Measurements from ENCODE around the gene KRTAP2-1. TPM values are rescaled to one million over a fixed set of nuclear protein-coding genes. Genes with fewer than 3 reads are reported as not detected.
"Not testable (repeated sequence)": the region's sequence is repeated elsewhere in the genome, so short reads cannot be mapped to it uniquely, and the experiment has no call there.

Gene KRTAP2-1
- total and polyA plus RNA-seq, 7 donors, result not detected

DNA sequence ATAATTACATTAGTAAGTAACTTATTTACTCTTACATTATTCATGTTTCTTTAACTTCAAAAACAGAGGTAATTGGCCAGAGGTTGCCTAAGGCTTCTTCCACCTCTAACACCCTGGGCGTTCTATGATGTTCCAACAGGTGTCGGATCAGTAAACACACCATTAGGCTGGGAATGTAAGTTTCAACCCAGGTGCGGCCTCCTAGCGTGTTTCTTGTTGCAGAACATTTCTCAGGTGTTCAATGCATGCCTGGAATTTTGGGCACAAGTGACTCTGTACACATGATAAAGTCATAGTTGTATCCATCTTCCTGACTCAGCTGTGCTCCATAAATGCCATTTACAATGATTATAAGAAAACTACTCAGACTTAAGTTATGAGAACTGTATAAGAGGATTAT lies 6.9 kb upstream of the KRTAP2-1 start:
- Histone ChIP-seq H3K4me1 (no peaks in the 10 kb centered on the region), H3K4me3 (no peak overlapping the region), H3K36me3 (ENCODE audit: insufficient read depth in 1 of 2, low read depth in 1 of 2) (no peaks in the 10 kb centered on the region), H3K27ac (no peak overlapping the region), H3K27me3 (ENCODE audit: insufficient read depth in 3 of 3, low read length in 2 of 3) (peaks cover 0 to 39% (median 0%) of the 10 kb centered on the region in 3 donors), H3K9me3 (peaks cover 9% of the 10 kb centered on the region)
- no peak for DNase-seq
- intact Hi-C loops (cut with DNase I), result no loop called here
- WGBS, 3 donors, result 86 to 96% (median 92%) methylated on average over 4 of the region's 4 CpGs
- no peak for ATAC-seq
- no peak for TF ChIP-seq CTCF (IDR thresholded peaks at IDR 0.05)

DNA sequence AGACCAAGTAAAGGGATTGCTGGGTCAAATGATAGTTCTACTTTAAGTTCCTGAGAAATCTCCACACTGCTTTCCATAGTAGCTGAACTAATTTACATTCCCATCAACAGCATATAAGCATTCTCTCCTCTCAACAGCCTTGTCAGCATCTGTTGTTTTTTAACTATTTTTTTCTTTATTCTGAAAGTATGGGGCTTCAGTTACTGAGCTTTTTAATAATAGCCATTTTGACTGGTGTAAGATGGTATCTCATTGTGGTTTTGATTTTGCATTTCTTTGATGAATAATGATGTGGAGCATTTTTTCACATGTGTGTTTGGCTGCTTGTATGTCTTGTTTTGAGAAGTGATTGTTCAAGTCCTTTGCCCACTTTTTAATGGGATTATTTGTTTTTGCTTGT lies 5.5 kb upstream of the KRTAP2-1 start:
- peaks cover 7% of the 10 kb centered on the region for H3K9me3 ChIP-seq
- no peak for TF ChIP-seq CTCF (IDR thresholded peaks at IDR 0.05)
- intact Hi-C loops (cut with DNase I), result no loop called here
- H3K4me1 ChIP-seq, result no peaks in the 10 kb centered on the region
- H3K36me3 ChIP-seq (ENCODE audit: insufficient read depth in 1 of 2, low read depth in 1 of 2), result no peaks in the 10 kb centered on the region
- ATAC-seq (no peak), DNase-seq (no peak)
- peaks cover 0 to 26% (median 1%) of the 10 kb centered on the region in 3 donors for H3K27me3 ChIP-seq (ENCODE audit: insufficient read depth in 3 of 3, low read length in 2 of 3)
- no peak overlapping the region for H3K4me3 ChIP-seq
- H3K27ac ChIP-seq, result no peak overlapping the region

GRCh38 chr17:41049110-41049509 lies 2.0 kb upstream of the KRTAP2-1 start:
- peaks cover 0 to 13% (median 2%) of the 10 kb centered on the region in 3 donors for H3K27me3 ChIP-seq (ENCODE audit: insufficient read depth in 3 of 3, low read length in 2 of 3)

GRCh38 chr17:41048441-41048840 lies 1.3 kb upstream of the KRTAP2-1 start:
- peaks cover 4% of the 10 kb centered on the region for H3K9me3 ChIP-seq
- H3K27me3 ChIP-seq (ENCODE audit: insufficient read depth in 3 of 3, low read length in 2 of 3), result peaks cover 0 to 10% (median 2%) of the 10 kb centered on the region in 3 donors
- WGBS, 3 donors, result 50 to 60% (median 58%) methylated on average over 7 of the region's 7 CpGs
- no peaks in the 10 kb centered on the region for H3K4me1 ChIP-seq
- ATAC-seq, result no peak
- intact Hi-C loops (cut with DNase I), result no loop called here
- DNase-seq, result no peak
- H3K36me3 ChIP-seq (ENCODE audit: insufficient read depth in 1 of 2, low read depth in 1 of 2), result no peaks in the 10 kb centered on the region
- no peak overlapping the region for H3K4me3 ChIP-seq
- TF ChIP-seq CTCF (IDR thresholded peaks at IDR 0.05), result no peak
- H3K27ac ChIP-seq, result no peak overlapping the region

More at GRCh38 chr17:41049110-41049509, 2.0 kb upstream of the KRTAP2-1 start:
- intact Hi-C loops (cut with DNase I), result no loop called here
- no peak for DNase-seq
- no peak overlapping the region for H3K4me3 ChIP-seq
- H3K36me3 ChIP-seq (ENCODE audit: insufficient read depth in 1 of 2, low read depth in 1 of 2), result no peaks in the 10 kb centered on the region
- whole genome bisulfite sequencing, 3 donors, result 15 to 52% (median 29%) methylated on average over 2 of the region's 2 CpGs
- ATAC-seq, result no peak
- H3K4me1 ChIP-seq, result no peaks in the 10 kb centered on the region
- no peak overlapping the region for H3K27ac ChIP-seq
- no peak for TF ChIP-seq CTCF (IDR thresholded peaks at IDR 0.05)
- H3K9me3 ChIP-seq, result peaks cover 5% of the 10 kb centered on the region

- peaks cover 2 to 7% (median 2%) of the 10 kb centered on the region in 3 donors for H3K27me3 ChIP-seq (ENCODE audit: insufficient read depth in 3 of 3, low read length in 2 of 3)
- no peak overlapping the region for H3K27ac ChIP-seq
- H3K36me3 ChIP-seq (ENCODE audit: insufficient read depth in 1 of 2, low read depth in 1 of 2), result no peaks in the 10 kb centered on the region
- 95 to 100% (median 99%) methylated on average over 1 of the region's 1 CpG for WGBS, 3 donors
- H3K4me1 ChIP-seq, result no peaks in the 10 kb centered on the region
- TF ChIP-seq CTCF (IDR thresholded peaks at IDR 0.05), result no peak
- no peak overlapping the region for H3K4me3 ChIP-seq
- DNase-seq (no peak), ATAC-seq (no peak)
- intact Hi-C loops (cut with DNase I), result no loop called here
- H3K9me3 ChIP-seq, result no peaks in the 10 kb centered on the region
Measured at GRCh38 chr17:41042953-41043352, 4.2 kb downstream of the KRTAP2-1 start.

GRCh38 chr17:41040783-41041571 lies 6.1 kb downstream of the KRTAP2-1 start, which contains the start of gene KRTAP1-1:
Gene KRTAP1-1 (minus strand): TSS chr17:41041450. CDS start chr17:41041397, 53 bp downstream.
- 36 to 55% (median 41%) methylated on average over 11 to 14 of the region's 14 CpGs for WGBS, 3 donors
- H3K27me3 ChIP-seq (ENCODE audit: insufficient read depth in 3 of 3, low read length in 2 of 3); DNase-seq; H3K9me3 ChIP-seq; H3K27ac ChIP-seq; intact Hi-C loops (cut with DNase I); ATAC-seq; H3K4me1 ChIP-seq; H3K4me3 ChIP-seq; H3K36me3 ChIP-seq (ENCODE audit: insufficient read depth in 1 of 2, low read depth in 1 of 2): not testable (repeated sequence)

Data from psoas muscle (tissue), 8 donors.